Measurements from ENCODE around the gene MEIOSIN.

MEIOSIN gene

DNA sequence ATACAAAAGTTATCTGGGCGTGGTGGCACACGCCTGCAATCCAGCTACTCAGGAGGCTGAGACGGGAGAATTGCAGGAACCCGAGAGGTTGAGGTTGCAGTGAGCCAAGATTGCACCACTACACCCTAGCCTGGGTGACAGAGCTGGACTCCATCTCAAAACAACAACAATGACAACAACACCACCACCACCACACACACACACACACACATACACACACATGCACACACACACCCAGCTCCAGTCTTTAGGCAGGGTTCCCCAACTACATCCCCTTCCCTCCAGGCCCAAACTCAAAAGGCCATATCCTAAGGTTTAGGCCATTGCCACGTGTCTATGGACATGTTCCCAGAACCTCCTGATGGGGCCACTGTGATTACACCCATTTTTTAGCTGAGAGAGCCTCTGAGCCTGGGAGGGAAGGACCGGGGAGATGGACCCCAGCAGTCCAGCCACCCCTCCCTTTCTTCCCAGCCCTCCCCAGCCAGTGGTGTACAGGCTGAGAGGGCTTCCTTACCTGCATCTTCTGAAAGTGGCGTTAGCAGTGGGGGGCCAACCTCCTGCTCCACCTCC is 68.5 kb downstream of the MEIOSIN start:
- no peak for DNase-seq (ENCODE audit: low spot score)

DNA sequence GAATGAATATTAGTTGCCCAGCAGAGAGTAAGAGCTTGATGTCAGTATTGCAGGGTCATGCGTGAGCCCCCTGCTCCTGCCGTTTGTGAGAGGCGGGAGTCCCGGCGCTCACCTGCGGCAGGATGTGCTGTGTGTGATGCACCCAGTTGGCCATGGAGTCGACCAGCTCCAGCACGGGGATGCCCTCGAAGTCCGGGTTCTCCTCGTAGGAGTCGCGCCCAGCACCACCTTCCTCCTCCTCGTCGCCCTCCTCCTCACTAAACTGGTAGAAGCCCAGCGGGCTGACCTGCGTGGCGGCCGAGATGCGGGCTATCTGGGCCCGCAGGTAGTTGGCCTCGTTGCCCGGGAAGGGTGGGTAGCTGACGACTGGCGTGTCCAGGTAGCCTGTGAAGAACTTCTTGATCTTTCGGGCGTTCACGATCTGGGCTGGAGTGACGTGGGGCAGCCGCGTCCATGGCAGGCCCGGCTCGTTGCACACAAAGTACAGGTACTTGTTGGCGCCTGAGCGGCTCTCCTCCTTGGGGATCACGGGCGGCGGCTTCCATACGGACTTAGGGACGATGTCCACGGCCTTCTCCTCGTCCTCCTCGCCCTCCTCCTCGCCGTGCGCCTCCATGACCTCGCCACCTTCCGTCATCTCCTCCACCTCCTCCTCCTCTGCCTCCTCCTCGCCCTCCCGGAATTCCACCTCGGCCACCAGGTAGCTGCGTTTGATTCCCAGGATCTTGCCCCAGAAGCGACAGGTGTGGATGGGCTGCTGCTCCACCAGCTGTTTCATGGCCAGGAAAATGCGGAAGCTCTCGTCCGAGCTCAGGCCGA is 71.1 kb downstream of the MEIOSIN start:
- DNase-seq (ENCODE audit: low spot score): no peak

DNA sequence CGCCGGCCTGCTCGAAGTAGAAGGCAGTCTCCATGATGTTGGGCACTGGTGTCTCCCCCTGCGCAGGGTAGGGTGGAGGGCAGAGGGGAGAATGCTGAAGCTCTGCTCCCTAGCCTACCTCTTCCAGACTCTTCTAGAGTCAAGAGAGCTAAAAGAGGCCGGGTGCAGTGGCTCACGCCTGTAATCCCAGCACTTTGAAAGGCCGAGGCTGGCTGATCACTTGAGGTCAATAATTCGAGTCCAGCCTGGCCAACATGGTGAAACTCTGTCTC is 71.7 kb downstream of the MEIOSIN start:
- no peak for DNase-seq (ENCODE audit: low spot score)

DNA sequence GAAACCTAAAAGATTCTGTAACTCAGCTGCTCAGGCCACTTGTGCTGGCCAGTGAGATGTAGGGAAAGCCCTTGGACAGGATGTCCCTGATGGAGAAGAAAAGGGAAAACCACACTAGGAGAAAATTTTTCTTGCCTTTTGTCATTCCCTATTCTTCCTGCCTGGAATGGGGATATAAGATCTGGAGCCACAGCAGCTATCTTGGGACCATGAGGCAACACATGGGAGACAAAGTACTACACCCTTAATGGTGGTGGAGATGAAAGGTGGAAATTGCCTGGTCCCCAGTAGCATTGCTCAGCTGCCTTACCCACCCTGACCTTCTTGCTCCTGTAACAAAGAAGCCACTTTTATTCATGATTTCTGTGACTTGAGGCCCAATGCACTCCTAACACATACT is 72.5 kb downstream of the MEIOSIN start:
- DNase-seq (ENCODE audit: low spot score): no peak

DNA sequence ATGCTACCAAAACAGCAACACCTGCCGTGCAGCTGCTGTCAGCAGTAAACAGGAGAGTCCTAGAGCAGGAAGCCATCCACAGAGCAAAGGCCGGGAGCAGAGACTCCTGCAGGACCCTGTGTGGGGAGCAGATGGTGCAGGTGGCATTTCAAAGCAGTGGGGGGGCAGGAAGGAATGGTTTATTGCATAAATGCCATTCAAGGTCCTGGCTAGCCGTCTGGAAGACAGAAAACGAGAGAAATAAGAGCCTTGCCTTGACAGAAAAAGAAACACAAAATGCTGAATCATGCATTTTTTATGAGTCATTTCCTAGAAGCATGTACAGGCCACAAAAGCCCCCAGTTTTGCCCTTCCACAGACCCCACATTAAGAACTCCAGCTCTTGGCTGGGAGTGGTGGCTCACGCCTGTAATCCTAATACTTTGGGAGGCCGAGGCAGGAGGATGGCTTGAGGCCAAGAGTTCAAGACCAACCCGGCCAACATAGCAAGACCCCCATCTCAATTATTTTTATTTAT is 76.5 kb downstream of the MEIOSIN start:
- no peak for DNase-seq (ENCODE audit: low spot score)

DNA sequence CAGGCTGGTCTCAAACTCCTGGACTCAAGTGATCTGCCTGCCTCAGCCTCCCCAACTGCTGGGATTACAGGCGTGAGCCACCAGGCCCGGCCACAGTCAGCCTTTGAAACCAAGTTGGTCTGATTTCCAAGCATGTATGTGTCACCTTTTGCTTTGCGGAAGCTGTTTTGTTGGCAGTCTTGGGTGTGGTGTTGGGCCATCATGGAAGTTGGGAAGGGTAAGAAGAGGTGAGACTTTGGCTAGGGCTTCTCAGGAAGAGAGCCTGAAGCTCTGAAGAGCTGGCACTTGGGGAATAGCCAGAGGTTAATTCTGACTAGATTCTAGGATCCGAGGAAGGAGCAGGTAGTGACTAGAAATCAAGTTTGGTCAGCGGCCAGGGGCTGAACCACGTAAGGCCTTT is 79.1 kb downstream of the MEIOSIN start:
- no peak for DNase-seq (ENCODE audit: low spot score)

Measured in D341Med (cell line).